GM18505 (cell line): ENCODE results near the gene SLC9A4.

ENCODE experiments used
- ATAC-seq: cut with Tn5 transposase; IDR thresholded peaks from one replicate; pipeline ENCODE4 v1.9.1; 2021; ENCODE audit not compliant: unreplicated experiment
- POLR2A ChIP-seq: IDR thresholded peaks from 4 replicates; pipeline ENCODE4 v1.6.1; 2011; ENCODE audit warnings: borderline replicate concordance; ENCODE audit not compliant: insufficient read depth, insufficient read length; ENCODE audit errors: extremely low read depth

The SLC9A4 gene

GRCh38 chr2:102518170-102518569 is 45.1 kb downstream of the SLC9A4 start:
- ATAC-seq, result no peak

GRCh38 chr2:102520009-102520408 is 47.0 kb downstream of the SLC9A4 start:
- ATAC-seq, result peak; percentile 79
- TF ChIP-seq POLR2A, result no peak

More at GRCh38 chr2:102518170-102518569, 45.1 kb downstream of the SLC9A4 start:
- no peak for TF ChIP-seq POLR2A

GRCh38 chr2:102520801-102521200 is 47.8 kb downstream of the SLC9A4 start:
- no peak for TF ChIP-seq POLR2A
- no peak for ATAC-seq

- no peak for TF ChIP-seq POLR2A
- no peak for ATAC-seq
Measured at GRCh38 chr2:102522162-102522561, 49.1 kb downstream of the SLC9A4 start.

- no peak for TF ChIP-seq POLR2A
- no peak for ATAC-seq
Measured at GRCh38 chr2:102522890-102523289, 49.9 kb downstream of the SLC9A4 start.

- ATAC-seq, result no peak
- TF ChIP-seq POLR2A, result no peak
Measured at GRCh38 chr2:102523651-102524050, 50.6 kb downstream of the SLC9A4 start.

GRCh38 chr2:102527086-102527485 is 54.1 kb downstream of the SLC9A4 start:
- no peak for ATAC-seq
- no peak for TF ChIP-seq POLR2A

- TF ChIP-seq POLR2A, result no peak
- ATAC-seq, result no peak
Measured at GRCh38 chr2:102538491-102538890, 65.5 kb downstream of the SLC9A4 start.

GRCh38 chr2:102540882-102541281 is 67.9 kb downstream of the SLC9A4 start:
- no peak for ATAC-seq
- no peak for TF ChIP-seq POLR2A

- TF ChIP-seq POLR2A, result no peak
- no peak for ATAC-seq
Measured at GRCh38 chr2:102544182-102544581, 71.2 kb downstream of the SLC9A4 start.

- no peak for TF ChIP-seq POLR2A
- no peak for ATAC-seq
Measured at GRCh38 chr2:102547462-102547861, 74.4 kb downstream of the SLC9A4 start.

GRCh38 chr2:102549027-102549426 is 76.0 kb downstream of the SLC9A4 start:
- no peak for TF ChIP-seq POLR2A
- ATAC-seq, result no peak

- no peak for TF ChIP-seq POLR2A
- ATAC-seq, result no peak
Measured at GRCh38 chr2:102550151-102550550, 77.1 kb downstream of the SLC9A4 start.

GRCh38 chr2:102551329-102552096 is 78.5 kb downstream of the SLC9A4 start:
- TF ChIP-seq POLR2A, result no peak
- no peak for ATAC-seq
